Measurements from ENCODE around the gene SULT4A1.

The SULT4A1 gene

GRCh38 chr22:43844560-43845545, 17.5 kb downstream of the SULT4A1 start:
- DNase-seq (ENCODE audit: low read depth) = no peak

- DNase-seq (ENCODE audit: low read depth) = no peak
Measured at GRCh38 chr22:43843783-43844530, 18.4 kb downstream of the SULT4A1 start.

- DNase-seq (ENCODE audit: low read depth) = no peak
Measured at GRCh38 chr22:43841742-43842141, 20.6 kb downstream of the SULT4A1 start.

GRCh38 chr22:43840851-43841250, 21.5 kb downstream of the SULT4A1 start:
- DNase-seq (ENCODE audit: low read depth) = no peak

GRCh38 chr22:43840431-43840830, 21.9 kb downstream of the SULT4A1 start:
- no peak for DNase-seq (ENCODE audit: low read depth)

- no peak for DNase-seq (ENCODE audit: low read depth)
Measured at GRCh38 chr22:43839781-43840180, 22.5 kb downstream of the SULT4A1 start.

- DNase-seq (ENCODE audit: low read depth) = no peak
Measured at GRCh38 chr22:43838571-43839307, 23.6 kb downstream of the SULT4A1 start.

GRCh38 chr22:43838161-43838560, 24.2 kb downstream of the SULT4A1 start:
- no peak for DNase-seq (ENCODE audit: low read depth)

GRCh38 chr22:43837666-43838065, 24.6 kb downstream of the SULT4A1 start:
- DNase-seq (ENCODE audit: low read depth) = no peak

GRCh38 chr22:43835736-43836135, 26.6 kb downstream of the SULT4A1 start:
- DNase-seq (ENCODE audit: low read depth) = no peak

- no peak for DNase-seq (ENCODE audit: low read depth)
Measured at GRCh38 chr22:43835166-43835565, 27.1 kb downstream of the SULT4A1 start.

GRCh38 chr22:43833286-43834240, 28.8 kb downstream of the SULT4A1 start:
- DNase-seq (ENCODE audit: low read depth) = no peak

- no peak for DNase-seq (ENCODE audit: low read depth)
Measured at GRCh38 chr22:43832393-43833265, 29.7 kb downstream of the SULT4A1 start.

GRCh38 chr22:43831561-43832392, 30.5 kb downstream of the SULT4A1 start:
- no peak for DNase-seq (ENCODE audit: low read depth)

GRCh38 chr22:43830931-43831560, 31.3 kb downstream of the SULT4A1 start:
- DNase-seq (ENCODE audit: low read depth) = no peak

GRCh38 chr22:43829904-43830851, 32.1 kb downstream of the SULT4A1 start:
- DNase-seq (ENCODE audit: low read depth) = no peak

GRCh38 chr22:43828998-43829782, 33.1 kb downstream of the SULT4A1 start:
- DNase-seq (ENCODE audit: low read depth) = no peak
